ENCODE results near the gene ANO1. TPM values are rescaled to one million over a fixed set of nuclear protein-coding genes. Genes with fewer than 3 reads are reported as not detected.

The ANO1 gene
- polyA plus RNA-seq, 3 donors = not detected

GRCh38 chr11:70082829-70083228 is 4.7 kb downstream of the ANO1 start:
- no peaks in the 10 kb centered on the region for H4K20me1 ChIP-seq (ENCODE audit: insufficient read depth, low read length)
- no peak overlapping the region for H3K27ac ChIP-seq (ENCODE audit: low read depth in 1 of 2, low read length in 2 of 2)
- Mint-ChIP-seq H3K4me1 (no peaks in the 10 kb centered on the region), H3K27me3 (ENCODE audit: low read depth in 3 of 3) (peaks cover 20 to 35% (median 22%) of the 10 kb centered on the region in 3 donors), H3K4me3 (no peak overlapping the region), H3K27ac (peak overlapping the region in 1 of 7 donors; percentile 37), H3K9me3 (no peaks in the 10 kb centered on the region), H3K36me3 (no peaks in the 10 kb centered on the region)
- intact Hi-C loops (cut with micrococcal nuclease) = no loop called here
- H3K9ac ChIP-seq (ENCODE audit: insufficient read depth, low read length, poor library complexity, severe bottlenecking) = no peak overlapping the region
- TF ChIP-seq, protein P1, sequence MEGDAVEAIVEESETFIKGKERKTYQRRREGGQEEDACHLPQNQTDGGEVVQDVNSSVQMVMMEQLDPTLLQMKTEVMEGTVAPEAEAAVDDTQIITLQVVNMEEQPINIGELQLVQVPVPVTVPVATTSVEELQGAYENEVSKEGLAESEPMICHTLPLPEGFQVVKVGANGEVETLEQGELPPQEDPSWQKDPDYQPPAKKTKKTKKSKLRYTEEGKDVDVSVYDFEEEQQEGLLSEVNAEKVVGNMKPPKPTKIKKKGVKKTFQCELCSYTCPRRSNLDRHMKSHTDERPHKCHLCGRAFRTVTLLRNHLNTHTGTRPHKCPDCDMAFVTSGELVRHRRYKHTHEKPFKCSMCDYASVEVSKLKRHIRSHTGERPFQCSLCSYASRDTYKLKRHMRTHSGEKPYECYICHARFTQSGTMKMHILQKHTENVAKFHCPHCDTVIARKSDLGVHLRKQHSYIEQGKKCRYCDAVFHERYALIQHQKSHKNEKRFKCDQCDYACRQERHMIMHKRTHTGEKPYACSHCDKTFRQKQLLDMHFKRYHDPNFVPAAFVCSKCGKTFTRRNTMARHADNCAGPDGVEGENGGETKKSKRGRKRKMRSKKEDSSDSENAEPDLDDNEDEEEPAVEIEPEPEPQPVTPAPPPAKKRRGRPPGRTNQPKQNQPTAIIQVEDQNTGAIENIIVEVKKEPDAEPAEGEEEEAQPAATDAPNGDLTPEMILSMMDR (IDR thresholded peaks at IDR 0.05) = no peak
- DNase-seq = no peak
- H3K27me3 ChIP-seq (ENCODE audit: control insufficient read depth in 2 of 2, insufficient read depth in 2 of 2, low read length in 2 of 2) = peaks cover 0 to 26% of the 10 kb centered on the region in 2 donors
- no peaks in the 10 kb centered on the region for H3K9me3 ChIP-seq (replicated peaks in 1 of 2; ENCODE audit: control insufficient read depth in 1 of 2, insufficient read depth in 1 of 2, low read length in 2 of 2)
- no peaks in the 10 kb centered on the region for H3K36me3 ChIP-seq (replicated peaks in 1 of 2; ENCODE audit: control insufficient read depth in 1 of 2, insufficient read depth in 2 of 2, low read length in 2 of 2)
- H3K4me3 ChIP-seq (replicated peaks in 1 of 3; ENCODE audit: low read depth in 2 of 3, low read length in 3 of 3) = no peak overlapping the region
- no peaks in the 10 kb centered on the region for H3K79me2 ChIP-seq (ENCODE audit: insufficient read depth, low read length)
- 75% methylated on average over 4 of the region's 4 CpGs for WGBS (ENCODE audit: insufficient coverage)
- H3K4me1 ChIP-seq (ENCODE audit: control insufficient read depth in 1 of 2, insufficient read depth in 2 of 2, low read length in 2 of 2) = no peaks in the 10 kb centered on the region
- H3K4me2 ChIP-seq (replicated peaks; ENCODE audit: extremely low read depth, low read length, poor library complexity, severe bottlenecking) = no peak overlapping the region
- no peak overlapping the region for H2AFZ ChIP-seq (ENCODE audit: insufficient read depth, low read depth, low read length, poor library complexity, severe bottlenecking)

DNA sequence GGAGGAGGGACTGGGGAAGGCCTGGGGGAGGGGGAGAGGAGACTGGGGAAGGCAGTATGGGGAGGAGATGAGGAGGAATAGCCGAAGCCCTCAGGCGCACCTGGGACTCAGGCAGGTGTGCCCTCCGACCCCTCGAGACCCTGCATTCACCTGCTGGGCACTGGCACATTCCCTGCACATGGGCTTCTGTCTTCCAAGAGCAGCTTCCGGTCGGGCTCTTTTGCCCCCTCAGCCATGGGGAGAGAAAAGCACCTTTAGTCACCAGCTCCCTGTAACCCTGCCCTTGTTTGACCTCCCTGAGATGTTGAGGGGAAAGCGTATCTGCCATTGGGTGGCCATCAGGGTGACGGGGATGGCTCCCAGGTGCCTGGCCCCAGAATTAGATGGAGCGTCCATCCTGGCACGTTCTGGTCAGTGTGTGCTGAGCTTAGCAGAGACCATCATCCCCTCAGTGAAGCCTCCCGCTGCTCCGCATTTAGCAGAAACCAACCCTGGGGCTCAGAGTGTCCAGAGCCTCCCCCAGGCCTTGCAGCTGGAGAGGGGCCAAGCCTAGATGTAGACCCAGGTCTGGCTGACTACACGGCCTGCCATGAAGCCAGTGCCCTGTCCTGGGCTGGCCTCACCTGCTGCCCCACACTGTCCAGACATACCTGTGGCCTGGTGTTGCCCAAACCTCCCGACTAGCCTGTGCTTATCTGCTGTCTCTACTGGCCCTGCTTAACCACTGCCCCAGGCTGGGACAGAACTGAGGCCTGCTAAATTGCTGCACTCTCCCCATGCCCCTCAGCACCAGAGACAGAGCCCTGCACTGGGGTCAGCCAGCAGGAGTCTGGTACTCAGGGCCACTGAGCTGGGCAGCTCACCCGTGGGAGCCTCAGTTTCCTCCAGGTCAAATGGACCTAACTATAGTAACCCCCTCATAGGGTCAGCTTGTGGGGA is 6.2 kb downstream of the ANO1 start:
- no peaks in the 10 kb centered on the region for H3K9me3 Mint-ChIP-seq
- Histone ChIP-seq H3K36me3 (replicated peaks in 1 of 2; ENCODE audit: control insufficient read depth in 1 of 2, insufficient read depth in 2 of 2, low read length in 2 of 2) (no peaks in the 10 kb centered on the region), H3K4me2 (replicated peaks; ENCODE audit: extremely low read depth, low read length, poor library complexity, severe bottlenecking) (no peak overlapping the region), H3K9ac (ENCODE audit: insufficient read depth, low read length, poor library complexity, severe bottlenecking) (no peak overlapping the region), H3K4me3 (replicated peaks in 1 of 3; ENCODE audit: low read depth in 2 of 3, low read length in 3 of 3) (no peak overlapping the region), H3K79me2 (ENCODE audit: insufficient read depth, low read length) (no peaks in the 10 kb centered on the region), H3K27me3 (ENCODE audit: control insufficient read depth in 2 of 2, insufficient read depth in 2 of 2, low read length in 2 of 2) (peaks cover 0 to 18% of the 10 kb centered on the region in 2 donors), H3K4me1 (ENCODE audit: control insufficient read depth in 1 of 2, insufficient read depth in 2 of 2, low read length in 2 of 2) (no peaks in the 10 kb centered on the region), H3K27ac (ENCODE audit: low read depth in 1 of 2, low read length in 2 of 2) (no peak overlapping the region), H4K20me1 (ENCODE audit: insufficient read depth, low read length) (no peaks in the 10 kb centered on the region), H3K9me3 (replicated peaks in 1 of 2; ENCODE audit: control insufficient read depth in 1 of 2, insufficient read depth in 1 of 2, low read length in 2 of 2) (no peaks in the 10 kb centered on the region), H2AFZ (ENCODE audit: insufficient read depth, low read depth, low read length, poor library complexity, severe bottlenecking) (no peak overlapping the region)
- H3K36me3 Mint-ChIP-seq = no peaks in the 10 kb centered on the region
- intact Hi-C loops (cut with micrococcal nuclease) = no loop called here
- H3K27ac Mint-ChIP-seq = no peak overlapping the region
- no peak for DNase-seq
- no peak overlapping the region for H3K4me3 Mint-ChIP-seq
- H3K4me1 Mint-ChIP-seq = no peaks in the 10 kb centered on the region
- H3K27me3 Mint-ChIP-seq (ENCODE audit: low read depth in 3 of 3) = peaks cover 17 to 31% (median 19%) of the 10 kb centered on the region in 3 donors
- WGBS (ENCODE audit: insufficient coverage) = 88% methylated on average over 11 of the region's 15 CpGs
- TF ChIP-seq, protein P1 (IDR thresholded peaks at IDR 0.05) = no peak
